ENCODE data around the gene PUSL1.

DNA sequence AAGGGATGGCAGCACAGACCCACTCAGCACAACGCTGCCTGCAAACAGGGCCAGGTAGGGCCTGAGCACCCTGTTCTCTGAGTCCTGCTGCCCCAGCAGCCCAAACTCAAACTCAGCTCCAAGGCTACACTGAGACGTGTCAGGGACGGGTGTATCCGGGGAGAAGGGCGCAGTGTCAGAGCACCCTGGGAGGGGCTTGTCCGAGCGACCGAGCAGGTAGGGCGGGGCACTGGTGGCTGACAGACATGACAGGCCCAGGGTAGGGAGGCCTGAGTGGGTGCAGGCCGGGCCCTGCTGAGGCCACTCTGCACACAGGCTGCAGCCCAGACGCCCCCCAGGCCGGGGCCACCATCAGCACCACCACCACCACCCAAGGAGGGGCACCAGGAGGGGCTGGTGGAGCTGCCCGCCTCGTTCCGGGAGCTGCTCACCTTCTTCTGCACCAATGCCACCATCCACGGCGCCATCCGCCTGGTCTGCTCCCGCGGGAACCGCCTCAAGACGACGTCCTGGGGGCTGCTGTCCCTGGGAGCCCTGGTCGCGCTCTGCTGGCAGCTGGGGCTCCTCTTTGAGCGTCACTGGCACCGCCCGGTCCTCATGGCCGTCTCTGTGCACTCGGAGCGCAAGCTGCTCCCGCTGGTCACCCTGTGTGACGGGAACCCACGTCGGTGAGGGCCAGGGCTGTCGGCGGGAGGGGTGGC, 22.6 kb upstream of the PUSL1 start:
- TF ChIP-seq RAD21 (IDR thresholded peaks at IDR 0.05; ENCODE audit: low read length) (no peak), POLR2A (IDR thresholded peaks at IDR 0.05; ENCODE audit: low read depth, low read length) (no peak), CEBPB (IDR thresholded peaks at IDR 0.05; ENCODE audit: low read depth, low read length) (no peak), SMC3 (IDR thresholded peaks at IDR 0.05; ENCODE audit: low read depth, low read length) (no peak), CHD1 (IDR thresholded peaks at IDR 0.05; ENCODE audit: low read depth, low read length) (no peak), MAFK (IDR thresholded peaks at IDR 0.05; ENCODE audit: low read depth, low read length) (no peak), FOS (IDR thresholded peaks at IDR 0.05; ENCODE audit: low read depth, low read length) (no peak), BHLHE40 (IDR thresholded peaks at IDR 0.05; ENCODE audit: low read depth, low read length) (no peak)
- TF ChIP-seq, protein P1, sequence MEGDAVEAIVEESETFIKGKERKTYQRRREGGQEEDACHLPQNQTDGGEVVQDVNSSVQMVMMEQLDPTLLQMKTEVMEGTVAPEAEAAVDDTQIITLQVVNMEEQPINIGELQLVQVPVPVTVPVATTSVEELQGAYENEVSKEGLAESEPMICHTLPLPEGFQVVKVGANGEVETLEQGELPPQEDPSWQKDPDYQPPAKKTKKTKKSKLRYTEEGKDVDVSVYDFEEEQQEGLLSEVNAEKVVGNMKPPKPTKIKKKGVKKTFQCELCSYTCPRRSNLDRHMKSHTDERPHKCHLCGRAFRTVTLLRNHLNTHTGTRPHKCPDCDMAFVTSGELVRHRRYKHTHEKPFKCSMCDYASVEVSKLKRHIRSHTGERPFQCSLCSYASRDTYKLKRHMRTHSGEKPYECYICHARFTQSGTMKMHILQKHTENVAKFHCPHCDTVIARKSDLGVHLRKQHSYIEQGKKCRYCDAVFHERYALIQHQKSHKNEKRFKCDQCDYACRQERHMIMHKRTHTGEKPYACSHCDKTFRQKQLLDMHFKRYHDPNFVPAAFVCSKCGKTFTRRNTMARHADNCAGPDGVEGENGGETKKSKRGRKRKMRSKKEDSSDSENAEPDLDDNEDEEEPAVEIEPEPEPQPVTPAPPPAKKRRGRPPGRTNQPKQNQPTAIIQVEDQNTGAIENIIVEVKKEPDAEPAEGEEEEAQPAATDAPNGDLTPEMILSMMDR (conservative IDR thresholded peaks at IDR 0.05; ENCODE audit: low read depth, low read length) = no peak
- TF ChIP-seq, protein P2, sequence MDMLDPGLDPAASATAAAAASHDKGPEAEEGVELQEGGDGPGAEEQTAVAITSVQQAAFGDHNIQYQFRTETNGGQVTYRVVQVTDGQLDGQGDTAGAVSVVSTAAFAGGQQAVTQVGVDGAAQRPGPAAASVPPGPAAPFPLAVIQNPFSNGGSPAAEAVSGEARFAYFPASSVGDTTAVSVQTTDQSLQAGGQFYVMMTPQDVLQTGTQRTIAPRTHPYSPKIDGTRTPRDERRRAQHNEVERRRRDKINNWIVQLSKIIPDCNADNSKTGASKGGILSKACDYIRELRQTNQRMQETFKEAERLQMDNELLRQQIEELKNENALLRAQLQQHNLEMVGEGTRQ (IDR thresholded peaks at IDR 0.05; ENCODE audit: low read depth, low read length) = no peak
- TF ChIP-seq, protein P3, sequence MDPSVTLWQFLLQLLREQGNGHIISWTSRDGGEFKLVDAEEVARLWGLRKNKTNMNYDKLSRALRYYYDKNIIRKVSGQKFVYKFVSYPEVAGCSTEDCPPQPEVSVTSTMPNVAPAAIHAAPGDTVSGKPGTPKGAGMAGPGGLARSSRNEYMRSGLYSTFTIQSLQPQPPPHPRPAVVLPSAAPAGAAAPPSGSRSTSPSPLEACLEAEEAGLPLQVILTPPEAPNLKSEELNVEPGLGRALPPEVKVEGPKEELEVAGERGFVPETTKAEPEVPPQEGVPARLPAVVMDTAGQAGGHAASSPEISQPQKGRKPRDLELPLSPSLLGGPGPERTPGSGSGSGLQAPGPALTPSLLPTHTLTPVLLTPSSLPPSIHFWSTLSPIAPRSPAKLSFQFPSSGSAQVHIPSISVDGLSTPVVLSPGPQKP (IDR thresholded peaks at IDR 0.05; ENCODE audit: borderline replicate concordance, low read depth, low read length) = no peak
